ENCODE data around the gene ATG4D.
A peak's percentile ranks its signal among the peaks of the same experiment; 100 is the strongest.
"Not testable (repeated sequence)": the region's sequence is repeated elsewhere in the genome, so short reads cannot be mapped to it uniquely, and the experiment has no call there.

ATG4D gene

GRCh38 chr19:10544242-10544752 is 593 bp downstream of the ATG4D start:
- Histone ChIP-seq H3K9me3 (ENCODE audit: control insufficient read depth in 1 of 2, low read length in 2 of 2) (no peaks in the 10 kb centered on the region), H3K27ac (ENCODE audit: low read length) (peak overlapping the region; percentile 72), H3K36me3 (ENCODE audit: control insufficient read depth in 1 of 2, insufficient read depth in 2 of 2, low read length in 2 of 2) (peaks cover 7 to 21% of the 10 kb centered on the region in 2 donors)

DNA sequence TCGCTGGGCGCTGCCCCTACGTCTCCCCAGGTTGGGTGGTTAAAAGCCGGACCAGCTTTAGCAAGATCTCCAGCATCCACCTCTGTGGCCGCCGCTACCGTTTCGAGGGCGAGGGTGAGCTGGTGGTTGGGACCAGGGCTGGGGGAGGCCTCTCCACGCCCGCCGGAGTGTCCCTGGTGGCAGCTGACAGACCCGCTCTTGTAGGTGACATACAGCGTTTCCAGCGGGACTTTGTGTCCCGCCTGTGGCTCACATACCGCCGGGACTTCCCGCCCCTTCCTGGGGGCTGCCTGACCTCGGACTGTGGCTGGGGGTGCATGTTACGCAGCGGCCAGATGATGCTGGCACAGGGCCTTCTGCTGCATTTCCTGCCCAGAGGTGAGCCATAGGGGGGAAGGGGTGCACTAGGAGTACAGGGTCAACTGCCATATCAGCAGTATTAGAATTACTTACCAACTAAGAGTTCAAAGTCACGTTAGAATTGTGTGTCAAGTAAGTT is 1.1 kb downstream of the ATG4D start:
- H3K27ac ChIP-seq (ENCODE audit: low read length), result peak overlapping the region; percentile 72
- H3K27me3 ChIP-seq (ENCODE audit: low read depth, low read length), result no peaks in the 10 kb centered on the region
- peak overlapping the region; percentile 81 to 85 for H3K4me3 ChIP-seq (ENCODE audit: low read depth in 1 of 2, low read length in 2 of 2)
- H3K36me3 ChIP-seq (ENCODE audit: control insufficient read depth in 1 of 2, insufficient read depth in 2 of 2, low read length in 2 of 2), result peaks cover 7 to 25% of the 10 kb centered on the region in 2 donors
- H3K9me3 ChIP-seq (ENCODE audit: control insufficient read depth in 1 of 2, low read length in 2 of 2), result no peaks in the 10 kb centered on the region
- peaks cover 0 to 19% of the 10 kb centered on the region in 2 donors for H3K4me1 ChIP-seq (ENCODE audit: control insufficient read depth in 1 of 2, insufficient read depth in 2 of 2, low read length in 2 of 2)

More at GRCh38 chr19:10544242-10544752, 593 bp downstream of the ATG4D start:
- no peaks in the 10 kb centered on the region for H3K27me3 ChIP-seq (ENCODE audit: low read depth, low read length)
- H3K4me1 ChIP-seq (ENCODE audit: control insufficient read depth in 1 of 2, insufficient read depth in 2 of 2, low read length in 2 of 2), result peaks cover 0 to 19% of the 10 kb centered on the region in 2 donors
- peak overlapping the region; percentile 81 to 85 for H3K4me3 ChIP-seq (ENCODE audit: low read depth in 1 of 2, low read length in 2 of 2)

GRCh38 chr19:10546817-10547216 is 3.1 kb downstream of the ATG4D start:
- Histone ChIP-seq H3K4me3 (ENCODE audit: low read depth in 1 of 2, low read length in 2 of 2) (no peak overlapping the region), H3K36me3 (ENCODE audit: control insufficient read depth in 1 of 2, insufficient read depth in 2 of 2, low read length in 2 of 2) (peaks cover 7 to 41% of the 10 kb centered on the region in 2 donors), H3K9me3 (ENCODE audit: control insufficient read depth in 1 of 2, low read length in 2 of 2) (no peaks in the 10 kb centered on the region), H3K27ac (ENCODE audit: low read length) (no peak overlapping the region), H3K4me1 (ENCODE audit: control insufficient read depth in 1 of 2, insufficient read depth in 2 of 2, low read length in 2 of 2) (peaks cover 0 to 19% of the 10 kb centered on the region in 2 donors), H3K27me3 (ENCODE audit: low read depth, low read length) (no peaks in the 10 kb centered on the region)

- Histone ChIP-seq H3K9me3 (ENCODE audit: control insufficient read depth in 1 of 2, low read length in 2 of 2) (no peaks in the 10 kb centered on the region), H3K27ac (ENCODE audit: low read length) (no peak overlapping the region), H3K36me3 (ENCODE audit: control insufficient read depth in 1 of 2, insufficient read depth in 2 of 2, low read length in 2 of 2) (peaks cover 13 to 61% of the 10 kb centered on the region in 2 donors), H3K4me3 (ENCODE audit: low read depth in 1 of 2, low read length in 2 of 2) (no peak overlapping the region), H3K27me3 (ENCODE audit: low read depth, low read length) (no peaks in the 10 kb centered on the region), H3K4me1 (ENCODE audit: control insufficient read depth in 1 of 2, insufficient read depth in 2 of 2, low read length in 2 of 2) (peaks cover 0 to 15% of the 10 kb centered on the region in 2 donors)
Measured at GRCh38 chr19:10548746-10549276, 5.1 kb downstream of the ATG4D start.

DNA sequence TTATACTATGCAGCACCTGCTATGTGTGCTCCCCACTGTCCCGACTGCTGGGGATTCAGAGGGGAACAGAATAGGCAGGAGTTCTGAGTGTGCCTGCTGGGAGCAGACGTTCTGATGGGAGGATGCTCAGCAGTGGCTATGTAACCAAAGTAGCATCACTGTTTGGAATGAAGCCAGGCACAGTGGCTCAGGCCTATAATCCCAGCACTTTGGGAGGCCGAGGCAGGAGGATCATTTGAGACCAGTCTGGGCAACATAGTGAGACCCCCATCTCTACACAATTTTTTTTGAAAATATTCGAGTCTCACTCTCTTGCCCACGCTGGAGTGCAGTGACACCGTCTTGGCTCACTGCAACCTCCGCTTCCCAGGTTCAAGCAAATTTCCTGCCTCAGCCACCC is 6.0 kb downstream of the ATG4D start:
- peaks cover 0 to 9% of the 10 kb centered on the region in 2 donors for H3K4me1 ChIP-seq (ENCODE audit: control insufficient read depth in 1 of 2, insufficient read depth in 2 of 2, low read length in 2 of 2)
- no peak overlapping the region for H3K4me3 ChIP-seq (ENCODE audit: low read depth in 1 of 2, low read length in 2 of 2)
- no peaks in the 10 kb centered on the region for H3K9me3 ChIP-seq (ENCODE audit: control insufficient read depth in 1 of 2, low read length in 2 of 2)
- no peak overlapping the region for H3K27ac ChIP-seq (ENCODE audit: low read length)
- no peaks in the 10 kb centered on the region for H3K27me3 ChIP-seq (ENCODE audit: low read depth, low read length)
- H3K36me3 ChIP-seq (ENCODE audit: control insufficient read depth in 1 of 2, insufficient read depth in 2 of 2, low read length in 2 of 2), result peaks cover 21 to 68% of the 10 kb centered on the region in 2 donors

DNA sequence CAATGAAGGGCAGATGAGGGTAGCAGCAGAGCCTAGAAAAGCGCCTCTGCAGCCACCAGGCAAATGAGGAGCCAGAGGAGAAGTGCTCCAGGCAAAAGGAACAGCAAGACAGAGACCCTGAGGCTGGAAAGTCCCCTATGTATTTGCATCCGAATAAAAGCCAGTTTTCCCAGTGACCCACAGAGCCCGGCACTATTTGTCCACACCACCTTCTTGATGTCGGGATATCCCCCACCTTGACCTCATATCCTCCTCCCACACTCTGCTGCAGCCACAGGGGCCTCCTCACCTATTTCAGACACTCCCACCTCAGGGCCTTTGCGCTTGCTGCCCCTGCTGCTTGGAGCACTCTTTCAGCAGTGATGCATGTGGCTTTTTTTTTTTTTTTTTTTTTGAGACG is 6.6 kb downstream of the ATG4D start:
- peaks cover 22 to 74% of the 10 kb centered on the region in 2 donors for H3K36me3 ChIP-seq (ENCODE audit: control insufficient read depth in 1 of 2, insufficient read depth in 2 of 2, low read length in 2 of 2)
- peaks cover 0 to 3% of the 10 kb centered on the region in 2 donors for H3K4me1 ChIP-seq (ENCODE audit: control insufficient read depth in 1 of 2, insufficient read depth in 2 of 2, low read length in 2 of 2)
- no peaks in the 10 kb centered on the region for H3K9me3 ChIP-seq (ENCODE audit: control insufficient read depth in 1 of 2, low read length in 2 of 2)

DNA sequence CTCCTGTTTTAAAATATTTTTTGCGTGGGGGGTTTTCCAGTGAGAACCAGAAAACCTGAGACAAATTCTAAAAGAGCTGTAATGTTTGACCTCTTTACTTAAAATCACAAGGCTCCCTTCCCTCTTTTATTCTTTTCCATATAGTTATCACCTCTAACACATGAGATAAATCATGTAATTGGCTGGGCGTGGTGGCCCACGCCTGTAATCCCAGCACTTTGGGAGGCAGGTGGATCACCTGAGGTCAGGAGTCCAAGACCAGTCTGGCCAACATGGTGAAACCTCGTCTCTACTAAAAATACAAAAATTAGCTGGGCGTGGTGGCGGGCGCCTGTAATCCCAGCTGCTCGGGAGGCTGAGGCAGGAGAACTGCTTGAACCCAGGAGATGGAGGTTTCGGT is 7.3 kb downstream of the ATG4D start:
- not testable (repeated sequence) for H3K27me3 ChIP-seq (ENCODE audit: low read depth, low read length); H3K27ac ChIP-seq (ENCODE audit: low read length); H3K4me3 ChIP-seq (ENCODE audit: low read depth in 1 of 2, low read length in 2 of 2); H3K4me1 ChIP-seq (ENCODE audit: control insufficient read depth in 1 of 2, insufficient read depth in 2 of 2, low read length in 2 of 2); H3K9me3 ChIP-seq (ENCODE audit: control insufficient read depth in 1 of 2, low read length in 2 of 2)
- H3K36me3 ChIP-seq (ENCODE audit: control insufficient read depth in 1 of 2, insufficient read depth in 2 of 2, low read length in 2 of 2), result peaks cover 25 to 81% of the 10 kb centered on the region in 2 donors

More for the DNA sequence above, 6.6 kb downstream of the ATG4D start:
- H3K27ac ChIP-seq (ENCODE audit: low read length), result no peak overlapping the region
- no peaks in the 10 kb centered on the region for H3K27me3 ChIP-seq (ENCODE audit: low read depth, low read length)
- H3K4me3 ChIP-seq (ENCODE audit: low read depth in 1 of 2, low read length in 2 of 2), result no peak overlapping the region

- no peak overlapping the region for H3K27ac ChIP-seq (ENCODE audit: low read length)
- no peaks in the 10 kb centered on the region for H3K27me3 ChIP-seq (ENCODE audit: low read depth, low read length)
- H3K4me3 ChIP-seq (ENCODE audit: low read depth in 1 of 2, low read length in 2 of 2), result no peak overlapping the region
- H3K4me1 ChIP-seq (ENCODE audit: control insufficient read depth in 1 of 2, insufficient read depth in 2 of 2, low read length in 2 of 2), result no peaks in the 10 kb centered on the region
- H3K36me3 ChIP-seq (ENCODE audit: control insufficient read depth in 1 of 2, insufficient read depth in 2 of 2, low read length in 2 of 2), result peaks cover 25 to 85% of the 10 kb centered on the region in 2 donors
- H3K9me3 ChIP-seq (ENCODE audit: control insufficient read depth in 1 of 2, low read length in 2 of 2), result no peaks in the 10 kb centered on the region
Measured at GRCh38 chr19:10551698-10552301, 8.1 kb downstream of the ATG4D start.

GRCh38 chr19:10552510-10553053 is 8.9 kb downstream of the ATG4D start:
- H3K27ac ChIP-seq (ENCODE audit: low read length), result no peak overlapping the region
- no peak overlapping the region for H3K4me3 ChIP-seq (ENCODE audit: low read depth in 1 of 2, low read length in 2 of 2)
- H3K9me3 ChIP-seq (ENCODE audit: control insufficient read depth in 1 of 2, low read length in 2 of 2), result no peaks in the 10 kb centered on the region
- no peaks in the 10 kb centered on the region for H3K27me3 ChIP-seq (ENCODE audit: low read depth, low read length)
- H3K4me1 ChIP-seq (ENCODE audit: control insufficient read depth in 1 of 2, insufficient read depth in 2 of 2, low read length in 2 of 2), result no peaks in the 10 kb centered on the region
- H3K36me3 ChIP-seq (ENCODE audit: control insufficient read depth in 1 of 2, insufficient read depth in 2 of 2, low read length in 2 of 2), result peaks cover 25 to 84% of the 10 kb centered on the region in 2 donors

DNA sequence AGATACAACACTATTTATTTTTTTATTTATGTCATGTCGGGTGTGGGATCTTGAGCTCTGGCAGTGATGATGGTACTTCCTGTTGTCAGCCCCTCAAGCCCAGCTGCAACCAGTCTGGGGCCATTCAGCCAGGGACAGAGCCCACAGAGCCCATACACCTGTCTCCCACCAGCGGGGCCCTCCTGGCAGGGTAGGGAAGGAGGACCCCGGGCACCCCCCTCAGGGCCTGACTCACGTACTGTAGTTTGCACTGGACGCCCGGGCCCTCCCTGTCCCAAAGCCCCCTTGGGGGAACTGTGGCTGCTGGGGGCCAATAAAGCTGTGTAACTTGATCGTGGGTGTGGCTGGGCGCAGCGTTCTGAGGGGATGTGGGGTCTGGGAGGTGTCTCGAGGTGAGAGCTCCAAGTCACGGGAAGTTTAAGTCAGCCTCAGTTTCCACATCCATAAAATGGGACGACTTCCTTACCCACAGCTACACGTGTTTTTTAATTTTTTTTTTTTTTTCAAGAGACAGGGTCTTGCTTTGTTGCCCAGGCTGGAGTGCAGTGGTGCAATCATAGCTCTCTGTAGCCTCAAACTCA is 9.5 kb downstream of the ATG4D start:
- H3K27ac ChIP-seq (ENCODE audit: low read length), result no peak overlapping the region
- no peaks in the 10 kb centered on the region for H3K4me1 ChIP-seq (ENCODE audit: control insufficient read depth in 1 of 2, insufficient read depth in 2 of 2, low read length in 2 of 2)
- peaks cover 25 to 89% of the 10 kb centered on the region in 2 donors for H3K36me3 ChIP-seq (ENCODE audit: control insufficient read depth in 1 of 2, insufficient read depth in 2 of 2, low read length in 2 of 2)
- no peak overlapping the region for H3K4me3 ChIP-seq (ENCODE audit: low read depth in 1 of 2, low read length in 2 of 2)
- H3K9me3 ChIP-seq (ENCODE audit: control insufficient read depth in 1 of 2, low read length in 2 of 2), result no peaks in the 10 kb centered on the region
- H3K27me3 ChIP-seq (ENCODE audit: low read depth, low read length), result no peaks in the 10 kb centered on the region

- Histone ChIP-seq H3K27me3 (ENCODE audit: low read depth, low read length) (no peaks in the 10 kb centered on the region), H3K27ac (ENCODE audit: low read length) (no peak overlapping the region), H3K4me1 (ENCODE audit: control insufficient read depth in 1 of 2, insufficient read depth in 2 of 2, low read length in 2 of 2) (no peaks in the 10 kb centered on the region), H3K4me3 (ENCODE audit: low read depth in 1 of 2, low read length in 2 of 2) (no peak overlapping the region), H3K9me3 (ENCODE audit: control insufficient read depth in 1 of 2, low read length in 2 of 2) (no peaks in the 10 kb centered on the region), H3K36me3 (ENCODE audit: control insufficient read depth in 1 of 2, insufficient read depth in 2 of 2, low read length in 2 of 2) (peaks cover 18 to 85% of the 10 kb centered on the region in 2 donors)
Measured at GRCh38 chr19:10553943-10554381, 10.3 kb downstream of the ATG4D start.

Data from muscle layer of duodenum (tissue), 2 donors.